SK-N-SH (cell line): ENCODE measurements around the gene FGF7. TPM values are rescaled to one million over a fixed set of nuclear protein-coding genes. Genes with fewer than 3 reads are reported as not detected.

Experiments used
- CTCF ChIA-PET: fragments of 300-600, 350-600 bp; formaldehyde crosslinking; extraction: SDS; loops from one replicate; lab custom pipeline; 2021; lab: Yijun Ruan, JAX
- POLR2A ChIA-PET: fragments of 350-600 bp; sonication (Branson Sonifier 250); formaldehyde crosslinking; extraction: SDS; loops from one replicate; lab custom pipeline; 2020; ENCODE audit warnings: antibody characterized with exemption, inconsistent platforms; lab: Yijun Ruan, JAX
- DNase-seq: peaks from one replicate; pipeline ENCODE4 v3.0.0; 2012
- H2AFZ ChIP-seq: fragments of 200-600 bp; sonication (generic); 2 replicates; pipeline ENCODE4 v1.8.1; 2016; ENCODE audit warnings: antibody characterized with exemption, mild to moderate bottlenecking, low read depth
- H3F3A ChIP-seq: fragments of 200-600 bp; sonication (generic); replicated peaks from 2 replicates; pipeline ENCODE3; 2016; ENCODE audit warnings: antibody characterized with exemption, mild to moderate bottlenecking; ENCODE audit not compliant: insufficient read depth
- H3K27ac ChIP-seq, 2 experiments: fragments of 200-500 bp in 1 of 2; fragments of 200-600 bp in 1 of 2; sonication (Bioruptor generic) in 1 of 2; sonication (generic), shearing (Covaris generic) in 1 of 2; 2 replicates each; pipeline versions ENCODE4 v1.5.1 to v1.6.1; 2014 to 2016; ENCODE audit warnings: low read depth in 2 of 2, inconsistent platforms in 1 of 2, low read length in 1 of 2, mild to moderate bottlenecking in 1 of 2, mixed read lengths in 1 of 2
- H3K27me3 ChIP-seq: fragments of 200-600 bp; sonication (generic), shearing (Covaris generic); 2 replicates; pipeline ENCODE4 v1.6.1; 2016; ENCODE audit warnings: mixed run types; ENCODE audit not compliant: insufficient read depth
- H3K36me3 ChIP-seq, 2 experiments: fragments of 200-500 bp in 1 of 2; fragments of 200-600 bp in 1 of 2; sonication (Bioruptor generic) in 1 of 2; sonication (generic) in 1 of 2; replicated peaks in 1 of 2; 2 replicates each; pipeline versions ENCODE3 to v1.5.1; 2014 to 2016; ENCODE audit warnings: low read length in 1 of 2, mild to moderate bottlenecking in 1 of 2; ENCODE audit not compliant: insufficient read depth in 2 of 2, control insufficient read depth in 1 of 2
- H3K4me1 ChIP-seq, 2 experiments: fragments of 200-500 bp in 1 of 2; fragments of 200-600 bp in 1 of 2; sonication (Bioruptor generic) in 1 of 2; sonication (generic), shearing (Covaris generic) in 1 of 2; 2 replicates each; pipeline versions ENCODE4 v1.5.1 to v1.6.1; 2014 to 2016; ENCODE audit warnings: low read depth in 1 of 2, low read length in 1 of 2, mixed run types in 1 of 2; ENCODE audit not compliant: insufficient read depth in 2 of 2, control insufficient read depth in 1 of 2
- H3K4me2 ChIP-seq: fragments of 200-600 bp; sonication (generic), shearing (Covaris generic); 2 replicates; pipeline ENCODE4 v1.6.1; 2017; ENCODE audit warnings: mixed run types
- H3K4me3 ChIP-seq, 2 experiments: fragments of 200-500 bp in 1 of 2; fragments of 200-600 bp in 1 of 2; sonication (Bioruptor generic) in 1 of 2; sonication (generic), shearing (Covaris generic) in 1 of 2; 2 replicates each; pipeline versions ENCODE4 v1.5.1 to v1.8.1; 2014 to 2016; ENCODE audit warnings: low read depth in 2 of 2, inconsistent platforms in 1 of 2, low read length in 1 of 2, mild to moderate bottlenecking in 1 of 2, mixed read lengths in 1 of 2, moderate library complexity in 1 of 2
- H3K79me2 ChIP-seq: fragments of 200-600 bp; sonication (generic); 2 replicates; pipeline ENCODE4 v1.8.1; 2017; ENCODE audit warnings: mild to moderate bottlenecking; ENCODE audit not compliant: insufficient read depth
- H3K9ac ChIP-seq: fragments of 200-600 bp; sonication (generic); 2 replicates; pipeline ENCODE4 v1.6.1; 2017; ENCODE audit warnings: mixed run types
- H3K9me2 ChIP-seq: fragments of 200-600 bp; sonication (generic); 2 replicates; pipeline ENCODE4 v1.6.1; 2017; ENCODE audit warnings: mixed run types
- H3K9me3 ChIP-seq: fragments of 200-600 bp; sonication (generic); 2 replicates; pipeline ENCODE4 v1.6.1; 2017; ENCODE audit warnings: mixed run types, mild to moderate bottlenecking, moderate library complexity
- H4K20me1 ChIP-seq: fragments of 200-600 bp; sonication (generic); 2 replicates; pipeline ENCODE4 v1.6.1; 2017; ENCODE audit warnings: mild to moderate bottlenecking, mixed run types; ENCODE audit not compliant: insufficient read depth
- CHD2 ChIP-seq: fragments of 150-350 bp; IDR thresholded peaks from 2 replicates; pipeline ENCODE4 v1.6.1; 2018; ENCODE audit warnings: low read length; ENCODE audit not compliant: partially characterized antibody
- ELF1 ChIP-seq: IDR thresholded peaks from 2 replicates; pipeline ENCODE4 v1.4.0; 2012
- EP300 ChIP-seq, 2 experiments: IDR thresholded peaks; 2 replicates each; pipeline versions ENCODE4 v1.4.0 to v1.6.1; 2012; ENCODE audit warnings: borderline replicate concordance in 1 of 2, low read depth in 1 of 2, low read length in 1 of 2
- EZH2phosphoT487 ChIP-seq: fragments of 200-600 bp; sonication (generic); IDR thresholded peaks from 2 replicates; pipeline ENCODE4 v1.6.1; 2017; ENCODE audit warnings: low read depth, mixed run types, mild to moderate bottlenecking, antibody characterized with exemption, moderate library complexity, borderline replicate concordance
- FOSL2 ChIP-seq: IDR thresholded peaks from 2 replicates; pipeline ENCODE4 v1.4.0; 2012; ENCODE audit warnings: low read depth, mild to moderate bottlenecking, moderate library complexity, borderline replicate concordance
- FOXJ3 ChIP-seq: sonication (generic); formaldehyde crosslinking; IDR thresholded peaks from 2 replicates; pipeline ENCODE4 v1.5.1; 2020; ENCODE audit warnings: mild to moderate bottlenecking, missing genetic modification reagents
- GABPA ChIP-seq: IDR thresholded peaks from 2 replicates; pipeline ENCODE4 v1.4.0; 2012; ENCODE audit warnings: low read depth, mild to moderate bottlenecking
- GATA2 ChIP-seq: sonication (generic); formaldehyde crosslinking; IDR thresholded peaks from 2 replicates; pipeline ENCODE4 v1.5.0; 2020; ENCODE audit warnings: mild to moderate bottlenecking, missing genetic modification reagents
- JUND ChIP-seq: IDR thresholded peaks from 2 replicates; pipeline ENCODE4 v1.4.0; 2012
- MEF2A ChIP-seq: IDR thresholded peaks from 2 replicates; pipeline ENCODE4 v1.4.0; 2012; ENCODE audit warnings: low read depth, borderline replicate concordance
- MXI1 ChIP-seq: IDR thresholded peaks from 2 replicates; pipeline ENCODE4 v1.6.1; 2012; ENCODE audit warnings: mild to moderate bottlenecking, low read depth, low read length, improper control_type of control experiment
- NFIC ChIP-seq: IDR thresholded peaks from 2 replicates; pipeline ENCODE4 v1.4.0; 2012; ENCODE audit warnings: borderline replicate concordance
- NRF1 ChIP-seq: IDR thresholded peaks from 2 replicates; pipeline ENCODE4 v1.6.1; 2012; ENCODE audit warnings: low read depth, mild to moderate bottlenecking, low read length
- RCOR1 ChIP-seq: fragments of 150-350 bp; IDR thresholded peaks from 2 replicates; pipeline ENCODE4 v1.6.1; 2017; ENCODE audit warnings: antibody characterized with exemption, low read length
- RFX5 ChIP-seq: IDR thresholded peaks from 2 replicates; pipeline ENCODE4 v1.6.1; 2012; ENCODE audit warnings: mild to moderate bottlenecking, improper control_type of control experiment, low read length
- RXRA ChIP-seq: IDR thresholded peaks from 2 replicates; pipeline ENCODE4 v1.4.0; 2012; ENCODE audit warnings: low read depth, mild to moderate bottlenecking, borderline replicate concordance
- SMC3 ChIP-seq: IDR thresholded peaks from 2 replicates; pipeline ENCODE4 v1.6.1; 2012; ENCODE audit warnings: low read depth, low read length, improper control_type of control experiment
- TAF1 ChIP-seq: IDR thresholded peaks from 2 replicates; pipeline ENCODE4 v1.6.1; 2012; ENCODE audit warnings: low read depth, mild to moderate bottlenecking, low read length, moderate library complexity, borderline replicate concordance
- TEAD4 ChIP-seq: IDR thresholded peaks from 2 replicates; pipeline ENCODE4 v1.4.0; 2012; ENCODE audit warnings: mild to moderate bottlenecking, borderline replicate concordance; ENCODE audit not compliant: insufficient read depth
- YY1 ChIP-seq: IDR thresholded peaks from 2 replicates; pipeline ENCODE4 v1.4.0; 2012; ENCODE audit warnings: low read depth, mild to moderate bottlenecking
- WGBS: methylation state at CpG from one replicate; pipeline ENCODE4 v1.1.6; 2017; ENCODE audit warnings: low lambda C conversion rate; 5-methylcytosine and 5-hydroxymethylcytosine counted together
- polyA plus RNA-seq, 3 experiments: library from polyadenylated mRNA; depleted of rRNA; stranded (reverse); fragments of >200 nt; gene quantifications; 2 replicates each; pipeline ENCODE4 v1.2.3, GENCODE V29; 2012
- TF ChIP-seq, protein P1 (sequence below): IDR thresholded peaks from 2 replicates; pipeline ENCODE4 v1.4.0; 2012; ENCODE audit warnings: low read depth
- TF ChIP-seq, protein P2 (sequence below): fragments of 150-350 bp; IDR thresholded peaks from 2 replicates; pipeline ENCODE4 v1.6.1; 2016; ENCODE audit warnings: mild to moderate bottlenecking, low read depth, low read length
- TF ChIP-seq, protein P3 (sequence below): IDR thresholded peaks from 2 replicates; pipeline ENCODE4 v1.4.0; 2012; ENCODE audit warnings: low read depth, borderline replicate concordance
- TF ChIP-seq, protein P4 (sequence below): IDR thresholded peaks from 2 replicates; pipeline ENCODE4; 2012

Gene FGF7
- polyA plus RNA-seq, 1 of the 3 experiments (the other 2 are of a cell fraction) = 0.25 TPM

DNA sequence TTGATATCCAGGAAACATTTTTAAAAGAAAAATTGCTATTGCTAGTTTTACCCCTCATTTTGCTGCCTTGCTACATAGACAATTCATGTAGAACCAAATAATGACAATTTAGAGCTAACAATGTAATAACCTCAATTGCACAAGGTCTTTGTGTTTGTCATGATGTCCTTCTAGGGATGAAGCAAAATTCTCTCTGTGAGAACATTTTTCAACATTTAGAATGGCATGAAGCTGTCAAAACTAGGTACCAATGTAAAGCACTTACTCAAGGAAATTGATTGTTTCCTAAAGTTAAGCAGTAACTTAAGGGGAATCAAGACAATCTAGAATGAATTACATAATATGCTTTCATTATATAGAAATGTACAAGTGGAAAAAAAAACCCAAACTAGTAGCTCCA lies 7.9 kb upstream of the FGF7 start:
- H3K36me3 ChIP-seq = no peaks in the 10 kb centered on the region
- H3K4me1 ChIP-seq = peaks cover 3% of the 10 kb centered on the region in 2 experiments; a peak in 2 of 4 replicates
- no peak overlapping the region for H3K9ac ChIP-seq
- H3F3A ChIP-seq = peaks cover 4% of the 10 kb centered on the region
- H3K27me3 ChIP-seq = no peaks in the 10 kb centered on the region
- peak overlapping the region in 1 of 2 experiments; percentile 36; a peak in 1 of 4 replicates for H3K27ac ChIP-seq
- no peak overlapping the region; the same call in 1 of the 2 replicates for H2AFZ ChIP-seq
- no peak for TF ChIP-seq RXRA
- no peak for TF ChIP-seq MXI1
- TF ChIP-seq EP300 (IDR thresholded peaks at IDR 0.05; ENCODE audit: borderline replicate concordance in 1 of 2, low read depth in 1 of 2, low read length in 1 of 2) = no peak
- TF ChIP-seq RCOR1 = no peak
- no peak for TF ChIP-seq FOXJ3 (CRISPR knock-in tag)
- TF ChIP-seq YY1 = no peak
- TF ChIP-seq SMC3 = no peak
- TF ChIP-seq GABPA = no peak
- TF ChIP-seq NFIC = no peak
- TF ChIP-seq, protein P1, sequence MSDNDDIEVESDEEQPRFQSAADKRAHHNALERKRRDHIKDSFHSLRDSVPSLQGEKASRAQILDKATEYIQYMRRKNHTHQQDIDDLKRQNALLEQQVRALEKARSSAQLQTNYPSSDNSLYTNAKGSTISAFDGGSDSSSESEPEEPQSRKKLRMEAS = no peak
- no peak for TF ChIP-seq ELF1
- no peak for TF ChIP-seq EZH2phosphoT487
- no peak for TF ChIP-seq FOSL2
- TF ChIP-seq, protein P2, sequence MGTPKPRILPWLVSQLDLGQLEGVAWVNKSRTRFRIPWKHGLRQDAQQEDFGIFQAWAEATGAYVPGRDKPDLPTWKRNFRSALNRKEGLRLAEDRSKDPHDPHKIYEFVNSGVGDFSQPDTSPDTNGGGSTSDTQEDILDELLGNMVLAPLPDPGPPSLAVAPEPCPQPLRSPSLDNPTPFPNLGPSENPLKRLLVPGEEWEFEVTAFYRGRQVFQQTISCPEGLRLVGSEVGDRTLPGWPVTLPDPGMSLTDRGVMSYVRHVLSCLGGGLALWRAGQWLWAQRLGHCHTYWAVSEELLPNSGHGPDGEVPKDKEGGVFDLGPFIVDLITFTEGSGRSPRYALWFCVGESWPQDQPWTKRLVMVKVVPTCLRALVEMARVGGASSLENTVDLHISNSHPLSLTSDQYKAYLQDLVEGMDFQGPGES = no peak
- ChIA-PET CTCF (no interaction called here), POLR2A (no interaction called here)
- H3K4me3 ChIP-seq = no peak overlapping the region
- H3K9me3 ChIP-seq = no peaks in the 10 kb centered on the region
- no peak overlapping the region for H3K4me2 ChIP-seq
- H4K20me1 ChIP-seq = no peaks in the 10 kb centered on the region
- DNase-seq = no peak
- H3K79me2 ChIP-seq = no peaks in the 10 kb centered on the region
- H3K9me2 ChIP-seq = no peaks in the 10 kb centered on the region

DNA sequence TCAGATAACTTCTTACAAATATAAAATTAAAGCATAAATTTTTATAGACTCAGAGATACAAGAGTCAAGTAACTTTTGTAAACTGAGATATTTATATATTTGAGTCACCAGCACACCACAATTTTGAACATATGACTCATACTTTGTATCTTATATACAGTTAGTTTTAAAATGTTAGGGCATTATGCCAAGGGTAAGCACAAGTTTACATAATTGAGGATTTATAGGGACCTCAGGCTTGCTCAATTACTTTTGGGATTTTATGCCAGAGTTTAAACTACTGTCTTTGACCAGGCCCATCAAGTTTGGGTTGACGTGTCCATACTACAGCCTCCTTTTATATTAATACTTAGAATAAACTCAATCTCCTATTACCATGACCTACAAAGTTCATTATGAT lies 7.4 kb upstream of the FGF7 start:
- H3K27me3 ChIP-seq = no peaks in the 10 kb centered on the region
- no peak overlapping the region for H3K4me3 ChIP-seq
- ChIA-PET POLR2A (no interaction called here), CTCF (no interaction called here)
- WGBS = 56% methylated on average over 1 of the region's 1 CpG
- H3K36me3 ChIP-seq = no peaks in the 10 kb centered on the region
- no peaks in the 10 kb centered on the region for H3K79me2 ChIP-seq
- no peak overlapping the region for H3K4me2 ChIP-seq
- H3K4me1 ChIP-seq = peaks cover 3% of the 10 kb centered on the region in 2 experiments; a peak in 2 of 4 replicates
- no peaks in the 10 kb centered on the region for H4K20me1 ChIP-seq
- 0 out of 4 replicates have a peak overlapping the region, but pooled peaks of 1 of the 2 experiments have one; percentile 36 for H3K27ac ChIP-seq
- no peak overlapping the region for H2AFZ ChIP-seq
- peaks cover 4% of the 10 kb centered on the region for H3F3A ChIP-seq
- no peaks in the 10 kb centered on the region for H3K9me2 ChIP-seq
- no peak for DNase-seq
- no peaks in the 10 kb centered on the region for H3K9me3 ChIP-seq
- no peak overlapping the region for H3K9ac ChIP-seq
- no peak for TF ChIP-seq GATA2 (CRISPR knock-in tag)
- TF ChIP-seq EP300 (IDR thresholded peaks at IDR 0.05; ENCODE audit: borderline replicate concordance in 1 of 2, low read depth in 1 of 2, low read length in 1 of 2) = peak in 1 of 2 experiments; percentile 50; a peak in 1 of 4 replicates
- TF ChIP-seq FOSL2 = peak; percentile 75
- no peak for TF ChIP-seq NRF1
- TF ChIP-seq, protein P3, sequence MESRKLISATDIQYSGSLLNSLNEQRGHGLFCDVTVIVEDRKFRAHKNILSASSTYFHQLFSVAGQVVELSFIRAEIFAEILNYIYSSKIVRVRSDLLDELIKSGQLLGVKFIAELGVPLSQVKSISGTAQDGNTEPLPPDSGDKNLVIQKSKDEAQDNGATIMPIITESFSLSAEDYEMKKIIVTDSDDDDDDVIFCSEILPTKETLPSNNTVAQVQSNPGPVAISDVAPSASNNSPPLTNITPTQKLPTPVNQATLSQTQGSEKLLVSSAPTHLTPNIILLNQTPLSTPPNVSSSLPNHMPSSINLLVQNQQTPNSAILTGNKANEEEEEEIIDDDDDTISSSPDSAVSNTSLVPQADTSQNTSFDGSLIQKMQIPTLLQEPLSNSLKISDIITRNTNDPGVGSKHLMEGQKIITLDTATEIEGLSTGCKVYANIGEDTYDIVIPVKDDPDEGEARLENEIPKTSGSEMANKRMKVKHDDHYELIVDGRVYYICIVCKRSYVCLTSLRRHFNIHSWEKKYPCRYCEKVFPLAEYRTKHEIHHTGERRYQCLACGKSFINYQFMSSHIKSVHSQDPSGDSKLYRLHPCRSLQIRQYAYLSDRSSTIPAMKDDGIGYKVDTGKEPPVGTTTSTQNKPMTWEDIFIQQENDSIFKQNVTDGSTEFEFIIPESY = no peak
- no peak for TF ChIP-seq TAF1
- TF ChIP-seq TEAD4 = peak; percentile 17; the same call in 1 of the 2 replicates
- TF ChIP-seq MEF2A = peak; percentile 78; the same call in 1 of the 2 replicates
- TF ChIP-seq RFX5 = no peak
- TF ChIP-seq JUND = peak; percentile 73
- no peak for TF ChIP-seq SMC3
- peak; percentile 34; the same call in 1 of the 2 replicates for TF ChIP-seq RXRA
- TF ChIP-seq CHD2 = no peak
- peak; percentile 90 for TF ChIP-seq NFIC
- TF ChIP-seq GABPA = no peak
- TF ChIP-seq, protein P4, sequence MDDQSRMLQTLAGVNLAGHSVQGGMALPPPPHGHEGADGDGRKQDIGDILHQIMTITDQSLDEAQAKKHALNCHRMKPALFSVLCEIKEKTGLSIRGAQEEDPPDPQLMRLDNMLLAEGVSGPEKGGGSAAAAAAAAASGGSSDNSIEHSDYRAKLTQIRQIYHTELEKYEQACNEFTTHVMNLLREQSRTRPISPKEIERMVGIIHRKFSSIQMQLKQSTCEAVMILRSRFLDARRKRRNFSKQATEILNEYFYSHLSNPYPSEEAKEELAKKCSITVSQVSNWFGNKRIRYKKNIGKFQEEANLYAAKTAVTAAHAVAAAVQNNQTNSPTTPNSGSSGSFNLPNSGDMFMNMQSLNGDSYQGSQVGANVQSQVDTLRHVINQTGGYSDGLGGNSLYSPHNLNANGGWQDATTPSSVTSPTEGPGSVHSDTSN = peak; percentile 63
- TF ChIP-seq, protein P2 = no peak
